NT2/D1 (cell line): ENCODE data around the gene HOXA11.

ENCODE experiments used
- SUZ12 ChIP-seq: IDR thresholded peaks from 2 replicates; pipeline ENCODE4 v1.6.1; 2011; ENCODE audit not compliant: insufficient read length, insufficient read depth; ENCODE audit errors: extremely low read depth
- YY1 ChIP-seq: IDR thresholded peaks from 2 replicates; pipeline ENCODE4 v1.6.1; 2011; ENCODE audit not compliant: insufficient read length, insufficient read depth
- ZNF274 ChIP-seq: IDR thresholded peaks from 2 replicates; pipeline ENCODE4 v1.6.1; 2011; ENCODE audit warnings: mild to moderate bottlenecking, low read depth, low read length

DNA sequence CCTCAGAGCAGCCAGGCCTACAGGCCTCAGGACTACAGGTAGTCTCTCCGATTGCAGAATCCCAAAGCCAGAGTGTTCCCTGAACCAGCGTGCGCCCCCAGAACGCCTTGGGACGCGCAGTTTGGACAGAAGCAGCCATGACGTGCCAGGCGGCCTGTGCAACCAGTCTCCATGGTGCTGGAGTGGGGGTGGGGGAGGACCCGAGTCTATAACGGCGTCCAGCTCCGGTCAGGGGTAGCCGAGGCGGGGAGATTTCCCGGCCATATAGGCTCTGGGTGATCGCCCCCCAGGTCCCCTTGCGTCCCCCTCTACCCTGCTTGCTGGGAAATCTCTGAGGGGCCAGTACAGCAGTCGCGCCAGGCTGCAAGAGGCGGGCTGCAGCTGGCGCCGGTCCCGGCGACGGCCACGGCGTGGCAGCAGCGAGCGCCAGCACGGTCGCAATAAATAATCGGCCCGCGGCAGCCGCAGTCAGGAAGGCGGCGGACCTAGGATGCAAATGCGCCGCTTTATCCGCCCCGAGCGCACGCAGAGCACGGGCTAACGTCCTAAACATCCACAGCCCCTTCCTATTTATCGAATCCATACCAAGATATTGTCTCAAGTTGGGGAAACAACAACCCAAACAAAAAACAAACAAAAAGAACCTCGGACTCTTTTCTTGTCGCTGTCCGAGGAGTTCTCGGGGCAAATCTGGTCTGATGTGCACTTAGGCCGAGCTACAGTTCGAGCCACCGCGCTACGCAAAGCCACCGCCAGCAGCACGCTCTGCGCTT lies 34.3 kb downstream of the HOXA11 start:
- TF ChIP-seq YY1: no peak
- no peak for TF ChIP-seq ZNF274
- no peak for TF ChIP-seq SUZ12
